HG02870 (cell line): Measurements from ENCODE around the gene PXDN.

Experiments used
- ATAC-seq: cut with Tn5 transposase; IDR thresholded peaks from one replicate; pipeline ENCODE4 v1.9.1; 2021; ENCODE audit warnings: mild to moderate bottlenecking, moderate library complexity; ENCODE audit not compliant: unreplicated experiment

PXDN gene

DNA sequence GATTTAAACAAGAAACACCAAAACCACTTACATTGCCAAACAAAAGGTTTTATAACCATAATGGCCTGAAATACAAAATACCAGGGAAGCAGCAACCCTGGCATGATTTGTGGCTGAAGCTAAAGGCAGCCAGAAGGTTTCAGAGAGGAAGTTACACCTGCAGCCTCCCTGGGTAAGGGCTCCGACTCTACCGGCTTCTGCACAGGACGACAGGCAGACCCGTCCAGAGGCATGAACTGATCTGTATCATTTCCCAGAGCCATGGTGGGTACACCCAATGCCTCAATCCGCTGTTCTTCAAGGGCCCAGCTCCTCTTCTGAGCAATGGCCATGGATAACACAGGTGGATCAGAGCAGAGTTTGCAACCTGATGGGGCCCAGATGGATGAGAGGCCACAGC is 71.6 kb downstream of the PXDN start:
- ATAC-seq = no peak

- ATAC-seq = no peak
Observed at GRCh38 chr2:1671916-1672315, 72.4 kb downstream of the PXDN start.

- ATAC-seq = no peak
Observed at GRCh38 chr2:1670636-1671035, 73.7 kb downstream of the PXDN start.

- ATAC-seq = no peak
Observed at GRCh38 chr2:1665761-1666505, 78.4 kb downstream of the PXDN start.

- ATAC-seq = no peak
Observed at GRCh38 chr2:1664698-1665097, 79.6 kb downstream of the PXDN start.

DNA sequence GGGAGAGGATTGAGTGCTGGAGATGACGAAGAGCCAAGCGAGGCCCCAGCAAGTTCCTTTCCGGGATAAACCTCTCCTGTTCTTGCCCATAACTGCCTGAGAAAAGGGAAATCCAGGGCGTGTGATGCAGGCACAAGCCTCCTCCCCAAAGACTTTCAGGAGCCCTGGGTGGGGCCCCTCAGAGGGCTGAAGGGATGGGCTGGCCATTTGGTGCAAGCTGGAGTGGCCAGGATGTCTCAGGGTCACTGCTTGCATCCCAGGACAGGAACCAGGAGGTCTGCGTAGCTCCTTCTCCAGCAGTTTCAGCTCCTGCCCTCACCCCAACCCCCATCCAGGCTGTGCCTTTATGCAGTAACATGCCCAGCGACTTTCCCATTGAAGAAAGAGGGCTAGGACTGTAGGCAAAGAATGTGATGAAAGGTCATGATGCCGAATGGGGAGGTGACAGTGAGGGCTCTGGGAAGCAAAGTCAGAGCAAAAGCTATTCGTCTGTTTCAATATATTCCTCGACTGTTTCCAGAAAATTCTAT is 80.2 kb downstream of the PXDN start:
- ATAC-seq = no peak

DNA sequence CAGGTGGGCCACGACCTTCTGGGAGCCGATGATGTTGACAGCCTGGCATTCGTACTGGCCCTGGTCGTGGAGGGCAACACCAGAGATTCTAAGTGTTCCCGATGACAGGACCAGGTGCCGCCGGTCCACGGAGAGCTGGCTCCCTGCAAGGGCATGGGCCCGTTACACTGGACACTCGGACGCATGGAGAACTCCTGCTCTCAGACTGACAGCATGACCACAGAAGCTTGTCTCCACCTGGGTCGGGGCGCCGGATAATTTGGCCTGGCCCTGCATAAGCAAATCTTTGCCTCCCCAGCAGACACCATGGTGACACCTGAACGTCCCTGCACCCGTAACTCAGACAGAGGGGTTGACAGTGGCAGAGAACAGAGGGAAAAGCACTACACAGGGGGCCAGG is 80.7 kb downstream of the PXDN start:
- ATAC-seq = no peak

DNA sequence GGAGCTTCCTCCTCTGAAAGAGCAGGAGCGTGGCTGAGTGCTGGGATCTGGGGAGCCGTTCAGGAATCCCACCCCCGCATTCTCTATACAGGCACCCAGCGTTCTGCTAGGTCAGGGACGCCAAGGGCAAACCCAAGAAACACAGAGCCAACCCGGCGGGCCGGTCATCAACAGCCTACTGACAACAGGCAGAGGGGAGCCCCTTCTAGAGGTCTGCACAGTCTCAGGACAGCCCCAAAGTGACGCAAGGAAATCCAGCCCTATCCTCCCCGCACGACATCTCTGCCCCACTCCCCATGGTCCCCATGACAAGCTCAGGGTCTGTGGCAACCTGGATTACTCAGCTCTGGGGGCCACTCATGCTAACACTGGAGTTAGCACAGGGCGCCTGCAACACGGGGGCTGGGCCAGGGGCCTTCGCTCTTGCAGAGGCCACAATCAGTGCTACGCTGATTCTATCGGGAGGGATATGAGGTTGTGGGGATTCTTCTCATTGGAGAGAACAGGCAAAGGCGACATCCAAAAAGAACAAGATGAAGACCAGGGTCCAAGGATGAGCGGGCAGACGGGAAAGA is 81.6 kb downstream of the PXDN start:
- ATAC-seq = no peak

GRCh38 chr2:1661891-1662605 is 82.3 kb downstream of the PXDN start:
- no peak for ATAC-seq

GRCh38 chr2:1660656-1661640 is 83.4 kb downstream of the PXDN start:
- ATAC-seq = no peak

DNA sequence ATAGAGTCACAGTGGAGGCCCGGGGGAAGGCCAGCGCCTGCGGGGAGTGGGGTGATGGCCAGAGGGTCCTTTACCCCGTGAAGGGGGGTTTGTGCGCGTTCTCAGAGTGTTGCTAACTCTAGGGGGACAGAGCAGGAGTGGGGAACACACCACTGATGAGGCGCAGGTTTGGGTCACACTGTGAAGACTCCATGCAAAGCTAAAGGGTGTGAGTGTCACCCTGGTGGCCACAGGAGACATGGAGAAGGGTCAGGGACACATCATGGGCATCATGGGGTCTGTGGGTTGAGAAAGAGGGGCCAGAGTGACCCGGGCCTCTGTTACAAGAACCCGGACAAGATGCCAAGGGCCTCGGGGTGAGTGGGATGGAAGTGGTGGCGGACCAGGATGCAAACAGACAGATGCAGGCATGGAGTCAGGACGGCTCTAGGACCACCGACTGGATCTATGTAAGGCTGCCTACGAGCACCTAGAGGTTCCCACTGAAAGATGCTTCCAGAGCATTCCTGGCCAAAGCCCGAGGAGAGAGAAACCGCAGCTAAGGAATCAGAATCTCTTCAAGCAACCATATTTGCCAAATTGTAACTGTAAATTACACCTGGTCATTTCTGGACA is 84.3 kb downstream of the PXDN start:
- no peak for ATAC-seq

DNA sequence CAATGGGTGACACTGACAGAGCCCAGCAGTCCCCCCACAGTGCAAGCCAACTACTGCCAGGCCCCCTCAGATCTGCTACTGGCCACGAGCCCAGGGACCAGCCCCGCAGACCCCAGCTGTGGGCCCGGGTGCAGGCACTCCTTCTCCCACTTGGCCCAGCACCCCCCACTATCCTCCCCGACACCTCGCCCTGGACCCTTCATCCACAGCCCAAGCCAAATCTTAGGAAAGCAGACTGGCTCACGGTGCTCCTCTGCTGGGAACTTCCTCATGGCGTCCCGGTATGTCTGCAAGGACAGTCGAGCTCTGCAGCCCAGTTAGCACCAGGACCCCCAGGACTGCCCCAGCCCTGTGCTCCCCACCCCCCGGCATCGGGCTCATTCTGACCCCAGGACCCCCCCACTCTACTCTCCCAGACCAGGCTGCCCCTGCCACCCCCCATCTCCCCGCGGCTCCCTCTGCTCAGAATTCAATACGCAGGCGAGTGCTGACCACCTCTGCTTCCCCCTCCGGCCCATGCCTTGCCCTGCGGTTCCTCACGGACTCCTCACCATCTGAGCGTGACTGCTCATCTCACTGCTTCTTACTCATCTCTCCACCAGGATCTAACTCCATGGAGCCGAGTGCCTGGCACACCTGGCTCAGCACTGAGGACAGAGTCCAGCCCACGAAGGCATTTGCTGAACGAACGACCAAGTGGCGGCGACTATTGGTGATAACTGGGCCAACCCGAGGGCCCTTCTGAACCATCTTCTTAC is 85.7 kb downstream of the PXDN start:
- ATAC-seq = no peak

DNA sequence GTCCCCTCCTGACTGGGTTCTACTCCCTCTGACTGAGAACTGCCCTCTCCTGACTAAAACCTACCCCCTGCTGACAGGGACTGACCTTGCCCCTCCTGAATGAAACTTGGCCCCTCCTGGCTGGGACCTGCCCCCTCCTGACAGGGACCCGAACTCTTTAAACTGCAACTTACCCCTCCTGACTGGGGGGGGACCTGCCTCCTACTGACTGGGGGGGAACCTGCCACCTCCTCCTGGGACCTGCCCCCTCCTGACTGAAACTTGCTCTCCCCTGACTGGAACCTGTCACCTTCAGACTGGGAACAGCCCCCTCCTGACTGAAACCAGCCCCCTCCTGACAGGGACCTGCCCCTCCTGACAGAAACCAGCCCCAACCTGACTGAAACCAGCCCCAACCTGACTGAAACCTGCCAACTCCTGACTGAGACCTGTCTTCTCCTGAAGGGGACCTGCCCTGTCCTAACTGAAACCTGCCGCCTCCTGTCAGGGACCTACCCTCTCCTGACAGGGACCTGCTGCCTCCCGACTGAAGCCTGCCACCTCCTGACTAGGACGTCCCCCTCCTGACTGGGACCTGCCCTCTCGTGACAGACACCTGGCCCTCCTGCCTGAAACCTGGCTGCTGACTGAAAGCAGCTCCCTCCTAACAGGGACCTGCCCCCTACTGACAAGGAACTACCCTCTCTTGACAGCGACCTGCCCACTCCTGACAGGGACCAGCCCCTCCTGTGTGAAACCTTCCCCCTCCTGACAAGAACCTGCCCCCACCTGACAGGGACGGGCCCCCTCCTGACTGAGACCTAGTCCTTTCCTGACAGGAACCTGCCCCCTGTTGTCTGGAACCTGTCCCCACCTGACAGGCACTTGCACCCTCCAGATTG is 87.1 kb downstream of the PXDN start:
- ATAC-seq = peak; percentile 48

DNA sequence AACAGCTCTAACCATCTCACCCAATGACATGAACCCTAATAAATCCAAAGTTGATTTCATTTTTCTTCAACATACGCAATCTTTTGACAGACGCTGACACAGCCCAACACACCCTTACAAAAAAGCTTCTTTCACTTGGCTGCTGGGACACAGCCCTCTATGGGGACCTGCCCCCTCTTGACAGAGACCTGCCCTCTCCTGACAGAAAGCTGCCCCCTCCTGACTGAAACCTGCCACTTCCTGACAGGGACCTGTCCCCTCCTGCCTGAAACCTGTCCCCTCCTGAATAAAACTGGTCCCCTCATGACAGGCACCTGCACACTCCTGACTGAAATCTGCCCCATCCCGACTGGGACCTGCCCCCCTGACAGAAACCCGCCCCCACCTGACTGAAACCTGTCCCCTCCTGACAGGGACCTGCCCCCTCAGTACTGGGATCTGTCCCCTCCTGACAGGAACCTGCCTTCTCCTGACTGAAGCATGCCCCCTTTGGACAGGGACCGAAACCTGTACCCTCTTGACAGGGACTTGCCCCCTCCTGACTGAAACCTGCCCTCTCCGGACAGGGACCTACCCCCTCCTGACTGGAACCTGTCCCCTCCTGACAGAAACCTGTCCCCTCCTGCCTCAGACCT is 87.9 kb downstream of the PXDN start:
- ATAC-seq = peak; percentile 40

- ATAC-seq = no peak
Observed at GRCh38 chr2:1655461-1655860, 88.9 kb downstream of the PXDN start.

- no peak for ATAC-seq
Observed at GRCh38 chr2:1654696-1655374, 89.5 kb downstream of the PXDN start.

GRCh38 chr2:1653956-1654695 is 90.2 kb downstream of the PXDN start:
- no peak for ATAC-seq
